ENCODE results near the gene SLC9A3.

The SLC9A3 gene

GRCh38 chr5:554284-554988, 30.2 kb upstream of the SLC9A3 start:
- DNase-seq (ENCODE audit: low spot score), result no peak

DNA sequence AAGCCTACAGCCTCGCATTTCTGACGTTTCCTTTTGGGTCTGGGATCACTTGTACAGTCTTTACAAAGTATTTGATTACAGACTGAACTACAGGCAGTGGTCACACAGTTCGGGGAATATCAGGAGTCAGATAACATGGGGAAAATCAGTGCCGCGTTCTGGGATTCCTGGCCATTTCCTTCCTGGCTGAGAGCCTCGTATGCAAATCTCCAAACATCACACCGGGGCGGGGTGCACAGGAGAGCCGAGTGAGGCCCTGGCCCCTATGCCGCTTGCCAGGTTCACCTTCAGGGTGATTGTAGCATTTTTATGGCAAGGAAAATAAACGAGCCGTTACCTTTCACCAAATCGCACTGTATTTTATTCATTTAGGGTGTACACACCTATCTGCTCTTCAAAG, 29.6 kb upstream of the SLC9A3 start:
- no peak for DNase-seq (ENCODE audit: low spot score)

- DNase-seq (ENCODE audit: low spot score), result no peak
Measured at GRCh38 chr5:551406-551805, 27.2 kb upstream of the SLC9A3 start.

DNA sequence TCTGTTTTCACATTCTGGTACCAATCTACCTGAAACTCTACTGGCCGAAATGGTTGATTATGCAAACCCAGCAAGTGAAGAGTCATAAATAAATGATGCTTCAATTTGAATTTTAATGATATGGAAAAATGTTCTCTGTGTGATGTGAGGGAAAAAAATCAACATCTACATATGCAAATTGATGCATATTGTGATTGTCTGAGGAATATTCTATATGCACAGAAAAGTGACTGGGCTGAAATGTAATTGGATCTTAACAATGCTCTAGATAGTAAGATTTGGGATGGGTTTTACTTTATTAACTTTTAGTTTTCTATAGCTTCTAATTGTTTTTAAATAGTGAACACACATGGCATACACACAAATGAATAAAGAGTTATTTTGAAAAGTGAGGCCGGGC, 25.0 kb upstream of the SLC9A3 start:
- no peak for DNase-seq (ENCODE audit: low spot score)

GRCh38 chr5:548256-548655, 24.0 kb upstream of the SLC9A3 start:
- no peak for DNase-seq (ENCODE audit: low spot score)

DNA sequence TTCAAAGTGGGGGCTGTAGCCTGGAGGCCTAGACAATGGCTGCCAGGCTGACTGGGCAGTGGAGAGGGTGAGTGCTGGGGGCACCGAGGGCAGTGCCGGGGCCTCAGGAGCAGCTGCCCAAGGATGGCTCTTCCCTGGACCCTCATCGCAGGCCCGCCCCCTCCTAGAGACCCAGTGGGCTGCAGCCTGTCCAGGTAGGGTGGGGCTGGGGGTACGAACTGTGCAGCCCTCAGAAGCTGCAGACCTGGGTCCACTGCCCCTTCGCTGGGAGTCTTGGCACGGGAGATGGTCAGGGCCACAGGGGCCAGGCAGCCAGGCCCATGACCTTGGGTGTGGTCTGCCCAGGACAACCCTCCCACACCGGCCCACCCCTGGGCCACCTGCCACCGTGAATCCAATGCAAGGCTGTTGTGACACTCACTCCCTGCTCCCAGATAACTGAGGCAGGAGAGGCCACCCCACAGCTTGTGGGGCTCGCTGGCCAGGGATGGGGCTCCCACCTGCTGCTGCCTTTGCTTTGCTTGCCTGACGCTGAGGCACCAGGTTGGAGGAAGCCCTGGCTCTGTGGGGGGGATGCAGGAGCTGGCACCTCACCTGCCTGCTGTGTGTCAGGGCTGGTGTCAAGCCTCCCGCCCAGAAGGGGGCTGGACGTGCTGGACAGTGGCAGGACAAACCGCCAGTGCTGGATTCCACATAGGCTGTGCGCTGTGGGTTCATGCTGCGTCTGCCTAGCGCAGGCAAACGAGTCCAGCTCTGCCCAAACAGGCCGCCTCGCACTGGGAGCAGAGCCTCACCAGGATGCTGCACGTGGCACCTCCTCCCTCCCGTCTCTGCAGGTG, 23.1 kb upstream of the SLC9A3 start:
- no peak for DNase-seq (ENCODE audit: low spot score)

DNA sequence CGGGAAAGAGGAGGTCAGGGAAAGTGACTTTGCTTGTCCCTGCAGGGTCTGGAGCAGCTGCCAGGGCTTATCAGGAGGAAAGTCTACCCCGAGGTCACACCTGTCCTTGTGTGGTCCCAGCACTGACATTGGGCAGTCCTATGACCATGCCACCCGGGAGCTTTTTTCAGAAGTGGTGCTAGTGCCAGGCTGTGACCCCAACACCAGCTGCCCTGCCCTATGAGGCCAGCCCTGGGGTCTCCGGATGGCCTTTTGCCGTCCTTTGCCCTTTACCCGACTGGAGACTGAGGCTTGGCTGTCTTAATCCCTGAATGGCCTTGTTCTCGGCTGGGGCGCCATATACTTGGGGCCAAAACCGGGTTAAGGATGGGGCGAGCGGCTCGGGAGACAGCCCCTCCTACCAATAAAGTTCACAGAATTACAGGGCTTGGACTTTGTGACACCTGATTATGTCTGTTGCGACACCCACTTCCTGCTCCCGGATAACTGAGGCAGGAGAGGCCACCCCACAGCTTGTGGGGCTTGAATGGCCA, 22.2 kb upstream of the SLC9A3 start:
- DNase-seq (ENCODE audit: low spot score), result no peak

GRCh38 chr5:545641-546375, 21.6 kb upstream of the SLC9A3 start:
- DNase-seq (ENCODE audit: low spot score), result no peak

- DNase-seq (ENCODE audit: low spot score), result no peak
Measured at GRCh38 chr5:544675-545355, 20.6 kb upstream of the SLC9A3 start.

GRCh38 chr5:543755-544674, 19.8 kb upstream of the SLC9A3 start:
- peak; percentile 95 for DNase-seq (ENCODE audit: low spot score)

- DNase-seq (ENCODE audit: low spot score), result no peak
Measured at GRCh38 chr5:543351-543750, 19.1 kb upstream of the SLC9A3 start.

GRCh38 chr5:542319-543311, 18.4 kb upstream of the SLC9A3 start:
- no peak for DNase-seq (ENCODE audit: low spot score)

DNA sequence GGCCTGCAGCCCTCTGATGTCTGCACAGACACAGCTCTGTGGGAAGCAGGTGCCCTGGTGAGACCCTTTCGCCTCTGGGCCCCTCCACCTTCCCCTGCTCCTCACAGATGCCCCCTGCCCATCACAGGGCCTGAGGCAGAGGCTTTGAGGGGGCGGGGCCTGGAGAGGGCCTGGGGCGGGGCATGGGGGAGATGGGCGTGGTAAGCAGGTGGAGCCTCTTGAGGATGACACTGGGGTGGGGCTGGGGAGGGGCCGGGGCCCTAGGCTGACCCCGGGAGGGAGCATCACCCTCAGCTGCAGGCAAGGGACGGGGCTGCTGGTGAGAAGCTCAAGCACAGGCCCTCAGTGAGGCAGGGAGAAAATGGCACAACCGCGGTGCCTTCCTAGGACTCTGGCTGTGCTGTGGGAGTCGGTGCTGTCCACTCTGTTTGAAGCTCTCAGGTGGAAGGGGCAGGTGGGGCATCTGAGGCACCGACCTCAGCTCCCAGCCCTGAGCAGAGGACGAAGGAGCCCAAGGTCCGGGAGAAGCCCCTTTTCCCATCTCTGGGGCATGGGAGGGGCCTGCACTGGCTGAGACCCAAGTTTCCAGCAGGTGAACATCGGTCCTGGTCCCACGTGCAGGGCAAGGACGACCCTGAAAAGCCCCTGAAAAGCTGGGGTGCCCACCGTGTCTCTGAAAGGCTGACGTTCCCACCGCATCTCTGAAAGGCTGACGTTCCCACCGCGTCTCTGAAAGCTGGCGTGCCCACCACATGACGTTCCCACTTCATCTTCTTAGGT, 17.5 kb upstream of the SLC9A3 start:
- DNase-seq (ENCODE audit: low spot score), result no peak

- DNase-seq (ENCODE audit: low spot score), result no peak
Measured at GRCh38 chr5:540906-541538, 16.8 kb upstream of the SLC9A3 start.

DNA sequence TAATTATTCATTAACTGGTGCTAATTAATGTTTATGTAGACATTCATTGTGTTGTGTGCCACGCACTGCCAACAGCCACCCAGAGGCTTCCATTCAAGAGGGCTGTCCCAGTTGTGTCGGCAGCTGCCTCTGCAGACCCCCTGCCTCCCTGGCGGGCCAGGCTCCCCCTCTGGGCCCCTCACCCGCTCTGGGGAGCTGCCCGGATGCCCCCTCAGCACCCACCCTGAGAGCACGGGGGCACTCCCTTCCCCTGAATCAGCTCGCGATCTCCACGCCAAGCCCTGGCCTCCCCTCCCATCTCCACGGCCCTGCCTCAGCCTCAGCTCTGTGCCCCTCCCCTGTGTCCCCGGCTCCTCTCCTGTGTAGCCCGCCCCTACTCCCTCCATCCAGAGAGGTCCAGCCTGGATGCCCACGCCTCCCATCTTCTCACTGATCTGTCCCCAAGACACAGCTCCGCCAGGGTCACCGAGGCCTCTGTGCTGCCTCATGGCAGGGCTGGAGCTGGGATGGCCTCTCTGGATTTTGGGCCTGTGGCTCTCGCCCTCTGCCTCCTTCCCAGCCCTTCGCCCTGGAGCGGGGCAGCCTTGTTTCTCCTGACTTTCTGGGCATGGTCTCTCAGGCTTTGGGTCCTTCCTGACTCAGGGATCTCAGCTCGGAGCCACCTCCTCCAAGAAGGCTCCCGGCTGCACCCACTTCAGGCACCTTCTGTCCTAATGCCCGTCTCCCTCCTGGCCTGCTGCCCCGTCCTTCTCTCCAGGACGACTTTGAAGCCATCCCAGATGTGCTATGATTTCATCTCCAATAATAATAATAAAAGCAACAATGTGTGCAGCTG, 16.0 kb upstream of the SLC9A3 start:
- DNase-seq (ENCODE audit: low spot score), result no peak

GRCh38 chr5:539469-540070, 15.3 kb upstream of the SLC9A3 start:
- DNase-seq (ENCODE audit: low spot score), result no peak
